ENCODE data around the gene ATP6V0B.

GRCh38 chr1:43954036-43954435 is 20.7 kb upstream of the ATP6V0B start:
- TF ChIP-seq EZH2phosphoT487 (IDR thresholded peaks at IDR 0.05; ENCODE audit: unreplicated experiment), result no peak
- no peak for TF ChIP-seq CTCF (conservative IDR thresholded peaks at IDR 0.05; ENCODE audit: low read depth in 2 of 2)
